Bronchial epithelial cell (primary cell): Measurements from ENCODE around the gene TMEM250. TPM values are rescaled to one million over a fixed set of nuclear protein-coding genes. Genes with fewer than 3 reads are reported as not detected.
A peak's percentile ranks its signal among the peaks of the same experiment; 100 is the strongest.

Experiments
- DNase-seq: peaks from one replicate; pipeline ENCODE4 v3.0.0-alpha.2; 2010; ENCODE audit warnings: low read depth
- FAIRE-seq: peaks from 2 replicates; lab custom pipeline; 2011; peaks lifted over from hg19 to GRCh38; lab: Jason Lieb, UNC
- H3K27me3 ChIP-seq: 2 replicates; pipeline ENCODE4 v1.5.1; 2011; ENCODE audit warnings: low read length; ENCODE audit not compliant: control insufficient read depth, insufficient read depth
- H3K36me3 ChIP-seq: 2 replicates; pipeline ENCODE4 v1.5.1; 2011; ENCODE audit warnings: low read length; ENCODE audit not compliant: control insufficient read depth, insufficient read depth
- H3K4me3 ChIP-seq: 2 replicates; pipeline ENCODE4 v1.5.1; 2011; ENCODE audit warnings: mild to moderate bottlenecking, low read depth, low read length, control low read depth
- CTCF ChIP-seq: IDR thresholded peaks from 2 replicates; pipeline ENCODE4 v1.5.1; 2011; ENCODE audit warnings: mild to moderate bottlenecking, moderate library complexity, low read length, control low read depth, inconsistent platforms; ENCODE audit not compliant: insufficient read depth, severe bottlenecking
- total RNA-seq: library from RNA; depleted of rRNA; stranded (reverse); fragments of >200 nt; gene quantifications from 2 replicates; pipeline ENCODE4 v1.2.1, GENCODE V29; 2014

The TMEM250 gene
- total RNA-seq, 1 donor from 2014 or later: 67.9 TPM

DNA sequence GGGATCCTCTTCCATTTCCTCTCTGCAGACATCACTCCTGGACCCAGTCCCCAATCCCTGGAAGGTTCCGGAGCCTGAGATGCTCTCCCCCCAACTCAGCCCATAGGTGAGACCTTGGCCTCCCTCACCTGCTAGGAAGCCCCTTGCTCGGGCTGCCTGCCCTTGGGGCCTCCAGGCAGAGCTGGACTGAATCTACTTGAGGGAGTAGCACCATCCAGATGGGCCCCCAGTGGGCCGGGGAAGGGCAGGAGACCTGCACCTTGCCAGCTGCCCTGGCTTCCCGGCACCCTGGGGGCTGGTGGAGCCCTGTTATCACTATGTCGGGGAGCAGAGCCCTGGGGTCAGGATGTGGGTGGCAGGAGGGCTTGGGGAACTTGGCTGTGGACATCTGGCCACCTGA is 26.9 kb upstream of the TMEM250 start:
- Histone ChIP-seq H3K4me3 (no peak overlapping the region), H3K27me3 (peaks cover 11% of the 10 kb centered on the region), H3K36me3 (no peaks in the 10 kb centered on the region)
- TF ChIP-seq CTCF: no peak
- DNase-seq (no peak), FAIRE-seq (no peak)

GRCh38 chr9:136144450-136144849 is 25.8 kb upstream of the TMEM250 start:
- DNase-seq (no peak), FAIRE-seq (no peak)
- Histone ChIP-seq H3K4me3 (no peak overlapping the region), H3K36me3 (no peaks in the 10 kb centered on the region), H3K27me3 (peaks cover 11% of the 10 kb centered on the region)
- no peak for TF ChIP-seq CTCF

DNA sequence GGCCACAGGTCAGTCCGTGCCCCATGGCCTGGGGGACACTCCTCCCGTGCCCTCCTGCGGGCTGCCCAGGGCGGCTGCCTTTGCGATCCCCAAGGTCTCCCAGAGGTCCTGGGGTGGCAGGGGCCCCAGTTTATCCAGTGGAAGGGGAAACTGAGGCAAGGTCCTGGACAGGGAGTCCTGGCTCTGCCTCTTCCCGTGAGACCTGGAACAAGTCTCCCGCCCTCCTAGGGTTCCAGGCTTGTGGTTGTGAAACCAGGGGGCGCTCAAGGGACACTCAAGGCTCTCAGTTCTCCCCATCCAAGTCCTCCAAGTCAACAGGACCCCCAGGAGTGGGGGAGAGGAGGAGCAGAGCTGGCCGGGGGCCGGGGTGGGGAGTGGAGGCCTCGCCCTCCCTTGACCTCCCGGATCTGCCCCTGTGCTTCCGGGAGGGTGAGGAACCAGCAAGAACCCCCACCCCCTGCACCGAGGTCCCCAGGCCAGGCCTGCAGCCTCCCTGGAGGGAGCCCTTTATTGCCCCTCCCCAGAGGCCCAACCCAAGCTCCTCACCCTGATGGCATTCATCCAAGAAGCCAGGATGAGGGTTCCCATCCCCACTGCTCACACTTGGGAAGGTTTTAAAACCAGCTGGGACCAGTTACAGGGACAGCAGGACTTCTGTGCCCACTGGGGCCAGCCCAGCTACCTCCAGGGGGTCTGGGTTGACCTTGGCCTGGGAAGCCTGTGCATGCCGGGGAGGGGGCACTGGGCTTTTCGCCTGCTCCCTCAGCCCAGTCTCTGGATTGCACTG is 24.7 kb upstream of the TMEM250 start:
- no peak overlapping the region for H3K4me3 ChIP-seq
- peak; percentile 42 for TF ChIP-seq CTCF
- H3K36me3 ChIP-seq: no peaks in the 10 kb centered on the region
- no peak for FAIRE-seq
- H3K27me3 ChIP-seq: peaks cover 11% of the 10 kb centered on the region
- no peak for DNase-seq

GRCh38 chr9:136142859-136143214 is 24.2 kb upstream of the TMEM250 start:
- no peak for DNase-seq
- Histone ChIP-seq H3K36me3 (no peaks in the 10 kb centered on the region), H3K4me3 (no peak overlapping the region), H3K27me3 (peaks cover 8% of the 10 kb centered on the region)
- no peak for TF ChIP-seq CTCF
- no peak for FAIRE-seq

DNA sequence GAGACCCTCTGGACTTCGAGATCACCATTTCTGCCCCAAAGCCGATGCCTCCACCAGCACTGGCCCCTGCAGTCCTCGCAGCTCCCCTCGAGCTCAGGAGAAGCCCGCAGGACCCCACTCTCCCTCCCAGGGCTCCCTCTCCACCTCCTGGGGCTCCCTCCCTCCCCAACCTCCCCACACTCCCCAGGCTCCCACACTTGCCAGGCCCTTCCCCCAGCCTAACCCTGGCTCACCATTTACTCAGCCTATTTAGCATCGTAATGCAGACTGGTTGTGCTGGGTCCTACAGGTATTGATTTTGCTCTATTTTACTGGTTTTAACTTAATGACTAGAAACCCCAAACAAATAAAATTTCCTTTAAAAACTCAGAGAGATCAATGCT is 23.7 kb upstream of the TMEM250 start:
- Histone ChIP-seq H3K27me3 (peaks cover 6% of the 10 kb centered on the region), H3K4me3 (no peak overlapping the region), H3K36me3 (no peaks in the 10 kb centered on the region)
- FAIRE-seq (no peak), DNase-seq (no peak)
- no peak for TF ChIP-seq CTCF
